Vagina (tissue), 2 donors: Measurements from ENCODE around the gene NRAP. TPM values are rescaled to one million over a fixed set of nuclear protein-coding genes. Genes with fewer than 3 reads are reported as not detected.

Experiments
- DNase-seq, 2 donors: peaks; one replicate each; pipeline ENCODE4 v3.0.0-alpha.2; 2017; ENCODE audit errors: extremely low spot score in 2 of 2
- H3K27ac ChIP-seq: fragments of 200-600 bp; sonication (generic); one replicate; pipeline ENCODE4 v1.5.1; 2019
- H3K27me3 ChIP-seq: fragments of 200-600 bp; sonication (generic); one replicate; pipeline ENCODE4 v1.5.1; 2019
- H3K36me3 ChIP-seq, 2 donors: fragments of 200-600 bp; sonication (generic); one replicate each; pipeline ENCODE4 v1.5.1; 2017 to 2019
- H3K4me1 ChIP-seq: fragments of 200-600 bp; sonication (generic); one replicate; pipeline ENCODE4 v1.5.1; 2019
- H3K4me3 ChIP-seq, 2 donors: fragments of 200-600 bp; sonication (generic); 1 replicate in 1 of 2; 2 replicates in 1 of 2; pipeline ENCODE4 v1.5.1; 2016 to 2019
- H3K9me3 ChIP-seq: fragments of 200-600 bp; sonication (generic); one replicate; pipeline ENCODE4 v1.5.1; 2019
- POLR2A ChIP-seq, 2 donors: fragments of 450-650 bp; IDR thresholded peaks; one replicate each; pipeline ENCODE4 v1.6.1; 2017; ENCODE audit warnings: antibody characterized with exemption in 2 of 2, mild to moderate bottlenecking in 2 of 2, moderate library complexity in 2 of 2
- POLR2AphosphoS5 ChIP-seq, 2 donors: sonication (generic); formaldehyde crosslinking; IDR thresholded peaks; one replicate each; pipeline ENCODE4 v1.9.0; 2017; ENCODE audit warnings: antibody characterized with exemption in 2 of 2, mild to moderate bottlenecking in 2 of 2, low read depth in 1 of 2; ENCODE audit not compliant: insufficient read depth in 1 of 2
- intact Hi-C: fragments of 100-400 bp; cut with DNase I; formaldehyde crosslinking; loops from one replicate; pipeline ENCODE4 v1.15.1; 2023
- total RNA-seq: library from RNA; depleted of rRNA; stranded (reverse); fragments of >200 nt; gene quantifications from one replicate; pipeline ENCODE4 v1.2.3, GENCODE V29; 2016
- TF ChIP-seq, protein P1 (sequence below), 3 experiments: fragments of 450-650 bp in 2 of 3; fragments of 200-600 bp in 1 of 3; sonication (generic) in 1 of 3; IDR thresholded peaks; one replicate each; pipeline ENCODE4 v1.5.1; 2017 to 2019; ENCODE audit warnings: antibody characterized with exemption in 3 of 3, mild to moderate bottlenecking in 2 of 3, moderate library complexity in 2 of 3

NRAP gene, protein sequence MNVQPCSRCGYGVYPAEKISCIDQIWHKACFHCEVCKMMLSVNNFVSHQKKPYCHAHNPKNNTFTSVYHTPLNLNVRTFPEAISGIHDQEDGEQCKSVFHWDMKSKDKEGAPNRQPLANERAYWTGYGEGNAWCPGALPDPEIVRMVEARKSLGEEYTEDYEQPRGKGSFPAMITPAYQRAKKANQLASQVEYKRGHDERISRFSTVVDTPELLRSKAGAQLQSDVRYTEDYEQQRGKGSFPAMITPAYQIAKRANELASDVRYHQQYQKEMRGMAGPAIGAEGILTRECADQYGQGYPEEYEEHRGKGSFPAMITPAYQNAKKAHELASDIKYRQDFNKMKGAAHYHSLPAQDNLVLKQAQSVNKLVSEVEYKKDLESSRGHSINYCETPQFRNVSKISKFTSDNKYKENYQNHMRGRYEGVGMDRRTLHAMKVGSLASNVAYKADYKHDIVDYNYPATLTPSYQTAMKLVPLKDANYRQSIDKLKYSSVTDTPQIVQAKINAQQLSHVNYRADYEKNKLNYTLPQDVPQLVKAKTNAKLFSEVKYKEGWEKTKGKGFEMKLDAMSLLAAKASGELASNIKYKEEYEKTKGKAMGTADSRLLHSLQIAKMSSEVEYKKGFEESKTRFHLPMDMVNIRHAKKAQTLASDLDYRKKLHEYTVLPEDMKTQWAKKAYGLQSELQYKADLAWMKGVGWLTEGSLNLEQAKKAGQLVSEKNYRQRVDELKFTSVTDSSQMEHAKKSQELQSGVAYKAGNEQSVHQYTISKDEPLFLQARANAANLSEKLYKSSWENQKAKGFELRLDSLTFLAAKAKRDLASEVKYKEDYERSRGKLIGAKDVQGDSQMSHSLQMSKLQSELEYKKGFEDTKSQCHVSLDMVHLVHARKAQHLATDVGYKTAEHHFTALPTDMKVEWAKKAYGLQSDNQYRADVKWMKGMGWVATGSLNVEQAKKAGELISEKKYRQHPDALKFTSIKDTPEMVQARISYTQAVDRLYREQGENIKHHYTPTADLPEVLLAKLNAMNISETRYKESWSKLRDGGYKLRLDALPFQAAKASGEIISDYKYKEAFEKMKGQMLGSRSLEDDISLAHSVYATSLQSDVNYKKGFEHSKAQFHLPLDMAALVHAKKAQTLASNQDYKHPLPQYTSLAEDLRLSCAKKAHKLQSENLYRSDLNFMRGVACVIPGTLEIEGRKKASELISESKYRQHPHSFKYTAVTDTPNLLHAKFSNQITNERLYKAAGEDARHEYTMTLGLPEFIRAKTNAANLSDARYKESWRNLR (N-terminal part only)
- total RNA-seq, result not detected

DNA sequence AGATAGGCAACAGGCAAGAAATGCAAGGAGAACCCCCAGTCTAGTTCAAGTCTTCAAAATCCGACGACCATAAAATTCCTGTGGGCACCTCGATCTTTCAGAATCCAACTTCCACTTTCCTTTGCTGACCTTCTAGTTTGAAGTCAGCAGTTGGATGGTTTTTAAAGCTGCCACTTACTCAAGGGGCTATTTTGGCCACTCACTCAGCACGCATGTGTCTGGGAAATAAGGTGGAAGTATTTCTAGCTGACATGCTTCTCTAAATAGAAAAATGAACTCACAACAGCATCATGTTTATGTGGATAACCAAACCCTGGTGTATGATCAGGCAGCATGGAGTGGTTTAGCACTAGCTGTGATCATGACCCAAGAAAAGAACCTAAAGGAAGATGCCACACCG is at the start of gene NRAP:
NRAP (minus strand) TSS at position 134 of the 400 bp plus-strand sequence. CDS start 159 bp downstream, outside the sequence.
- Histone ChIP-seq H3K36me3 (no peaks in the 10 kb centered on the region), H3K9me3 (no peaks in the 10 kb centered on the region), H3K4me3 (no peak within 1 kb of the TSS), H3K27ac (no peak within 1 kb of the TSS), H3K27me3 (no peaks in the 10 kb centered on the region), H3K4me1 (no peaks in the 10 kb centered on the region)
- intact Hi-C loops, result no loop called here
- no peak for DNase-seq
- TF ChIP-seq POLR2AphosphoS5 (IDR thresholded peaks at IDR 0.05; ENCODE audit: insufficient read depth in 1 of 2, low read depth in 1 of 2) (no peak), POLR2A (IDR thresholded peaks at IDR 0.05) (no peak)
- TF ChIP-seq, protein P1, sequence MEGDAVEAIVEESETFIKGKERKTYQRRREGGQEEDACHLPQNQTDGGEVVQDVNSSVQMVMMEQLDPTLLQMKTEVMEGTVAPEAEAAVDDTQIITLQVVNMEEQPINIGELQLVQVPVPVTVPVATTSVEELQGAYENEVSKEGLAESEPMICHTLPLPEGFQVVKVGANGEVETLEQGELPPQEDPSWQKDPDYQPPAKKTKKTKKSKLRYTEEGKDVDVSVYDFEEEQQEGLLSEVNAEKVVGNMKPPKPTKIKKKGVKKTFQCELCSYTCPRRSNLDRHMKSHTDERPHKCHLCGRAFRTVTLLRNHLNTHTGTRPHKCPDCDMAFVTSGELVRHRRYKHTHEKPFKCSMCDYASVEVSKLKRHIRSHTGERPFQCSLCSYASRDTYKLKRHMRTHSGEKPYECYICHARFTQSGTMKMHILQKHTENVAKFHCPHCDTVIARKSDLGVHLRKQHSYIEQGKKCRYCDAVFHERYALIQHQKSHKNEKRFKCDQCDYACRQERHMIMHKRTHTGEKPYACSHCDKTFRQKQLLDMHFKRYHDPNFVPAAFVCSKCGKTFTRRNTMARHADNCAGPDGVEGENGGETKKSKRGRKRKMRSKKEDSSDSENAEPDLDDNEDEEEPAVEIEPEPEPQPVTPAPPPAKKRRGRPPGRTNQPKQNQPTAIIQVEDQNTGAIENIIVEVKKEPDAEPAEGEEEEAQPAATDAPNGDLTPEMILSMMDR (IDR thresholded peaks at IDR 0.05), result no peak

DNA sequence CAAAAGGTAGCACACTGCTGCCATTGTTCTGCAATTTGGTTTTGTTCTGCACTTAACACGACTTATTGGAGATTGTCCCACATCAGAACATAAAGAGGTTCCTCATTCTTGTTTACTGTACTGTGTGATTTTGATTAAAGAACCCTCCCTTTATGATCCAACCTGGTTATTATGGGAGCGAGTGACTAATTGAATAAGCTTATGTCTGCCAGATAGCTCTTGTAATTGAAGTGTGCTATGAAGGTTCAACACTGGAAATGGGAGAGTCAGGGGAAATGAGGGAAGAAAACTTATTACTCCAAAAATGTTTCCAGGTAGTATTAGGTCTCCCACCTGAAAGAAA is 49.8 kb upstream of the NRAP start:
- Histone ChIP-seq H3K4me1 (peaks cover 15% of the 10 kb centered on the region), H3K27ac (no peak overlapping the region), H3K36me3 (no peaks in the 10 kb centered on the region), H3K9me3 (no peaks in the 10 kb centered on the region), H3K4me3 (no peak overlapping the region), H3K27me3 (no peaks in the 10 kb centered on the region)
- no peak for TF ChIP-seq POLR2AphosphoS5 (IDR thresholded peaks at IDR 0.05; ENCODE audit: insufficient read depth in 1 of 2, low read depth in 1 of 2)
- no peak for TF ChIP-seq POLR2A (IDR thresholded peaks at IDR 0.05)
- TF ChIP-seq, protein P1 (IDR thresholded peaks at IDR 0.05), result no peak
- intact Hi-C loops, result no loop called here
- DNase-seq, result no peak

DNA sequence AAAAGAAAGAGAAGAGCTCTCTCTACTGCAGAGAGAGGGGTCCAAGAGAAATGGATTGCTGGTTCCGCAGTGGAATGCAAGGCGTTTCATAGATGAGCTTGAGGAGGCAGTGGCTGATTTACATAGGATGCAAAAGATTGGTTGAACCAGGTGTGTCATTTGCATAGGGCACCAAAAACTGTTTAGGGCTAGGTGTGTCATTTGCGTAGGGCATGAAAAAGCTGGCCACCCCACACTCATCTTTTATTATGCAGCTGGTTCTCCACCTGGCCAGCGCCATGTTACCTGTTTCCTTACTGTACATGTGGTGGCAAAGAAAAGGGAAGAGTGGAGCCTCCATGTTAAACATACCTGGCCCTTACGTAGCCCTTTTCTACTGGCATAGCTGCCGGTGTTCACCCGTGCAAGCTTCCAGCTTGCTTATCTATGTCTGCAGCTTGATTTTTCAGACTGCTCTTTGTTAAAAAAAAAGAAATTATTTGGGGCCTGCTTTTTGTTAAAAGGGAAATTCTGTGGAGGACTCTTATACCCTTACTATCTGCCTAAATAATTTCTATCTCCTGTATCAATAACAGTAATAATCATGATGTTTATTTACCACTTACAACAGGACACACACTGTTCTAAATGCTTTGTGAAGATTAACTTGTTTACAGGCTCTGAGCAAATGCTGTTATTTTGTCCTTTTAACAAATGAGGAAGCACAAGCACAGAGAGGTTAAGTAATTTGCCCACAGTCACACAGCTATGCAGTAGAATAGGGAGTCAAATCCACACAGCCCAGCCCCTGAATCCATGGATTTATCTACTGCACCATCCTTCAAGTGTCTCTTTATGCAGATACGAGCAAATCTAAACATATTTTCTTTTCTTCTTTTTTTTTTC is 49.2 kb upstream of the NRAP start:
- TF ChIP-seq, protein P1 (IDR thresholded peaks at IDR 0.05), result no peak
- TF ChIP-seq POLR2AphosphoS5 (IDR thresholded peaks at IDR 0.05; ENCODE audit: insufficient read depth in 1 of 2, low read depth in 1 of 2) (no peak), POLR2A (IDR thresholded peaks at IDR 0.05) (no peak)
- intact Hi-C loops, result no loop called here
- H3K4me3 ChIP-seq, result no peak overlapping the region
- no peak for DNase-seq
- H3K9me3 ChIP-seq, result no peaks in the 10 kb centered on the region
- peaks cover 15% of the 10 kb centered on the region for H3K4me1 ChIP-seq
- no peaks in the 10 kb centered on the region for H3K27me3 ChIP-seq
- H3K36me3 ChIP-seq, result no peaks in the 10 kb centered on the region
- no peak overlapping the region for H3K27ac ChIP-seq

DNA sequence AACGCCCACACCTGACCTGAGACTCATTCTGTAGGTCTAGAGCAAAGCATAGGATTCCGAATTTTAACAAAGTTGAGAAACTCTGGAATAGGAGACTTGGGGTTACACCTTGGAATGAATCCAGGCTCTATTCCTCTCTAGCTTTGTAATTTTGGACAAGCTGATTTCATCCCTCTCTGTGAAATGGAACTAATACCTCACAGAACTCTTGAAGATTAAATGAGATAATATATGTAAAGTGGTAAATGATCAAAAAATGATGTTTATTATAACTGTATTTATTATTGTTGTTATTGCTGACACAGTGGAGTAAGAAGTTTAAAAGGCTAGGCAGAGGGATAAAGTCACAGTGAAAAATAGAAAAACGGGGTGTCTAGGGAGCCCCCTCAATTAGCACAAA is 48.2 kb upstream of the NRAP start:
- DNase-seq, result no peak
- Histone ChIP-seq H3K4me1 (peaks cover 17% of the 10 kb centered on the region), H3K27me3 (no peaks in the 10 kb centered on the region), H3K4me3 (no peak overlapping the region), H3K9me3 (no peaks in the 10 kb centered on the region), H3K36me3 (no peaks in the 10 kb centered on the region), H3K27ac (no peak overlapping the region)
- intact Hi-C loops, result no loop called here
- TF ChIP-seq POLR2AphosphoS5 (IDR thresholded peaks at IDR 0.05; ENCODE audit: insufficient read depth in 1 of 2, low read depth in 1 of 2), result no peak
- TF ChIP-seq POLR2A (IDR thresholded peaks at IDR 0.05), result no peak
